Kidney tubule cell (primary cell): ENCODE measurements around the gene SRMS.
A peak's percentile ranks its signal among the peaks of the same experiment; 100 is the strongest.
"Not testable (repeated sequence)": the region's sequence is repeated elsewhere in the genome, so short reads cannot be mapped to it uniquely, and the experiment has no call there.

ENCODE experiments used
- DNase-seq: peaks from one replicate; pipeline ENCODE4 v3.0.0-alpha.2; 2018; ENCODE audit warnings: low spot score

Gene SRMS

GRCh38 chr20:63522091-63522868 lies 25.3 kb downstream of the SRMS start:
- no peak for DNase-seq

- no peak for DNase-seq
These were observed 25.9 kb downstream of the SRMS start for GRCh38 chr20:63521602-63522001.

GRCh38 chr20:63520934-63521601 lies 26.5 kb downstream of the SRMS start:
- DNase-seq: peak; percentile 73

GRCh38 chr20:63520504-63520933 lies 27.0 kb downstream of the SRMS start, which contains the start of gene PPDPF:
Gene PPDPF (plus strand): TSS chr20:63520765. CDS start chr20:63521309, 544 bp downstream.
- peak; percentile 86 for DNase-seq

GRCh38 chr20:63519668-63520503 lies 27.7 kb downstream of the SRMS start:
- DNase-seq: peak; percentile 59

GRCh38 chr20:63518946-63519667 lies 28.4 kb downstream of the SRMS start:
- DNase-seq: no peak

- no peak for DNase-seq
These were observed 29.1 kb downstream of the SRMS start for GRCh38 chr20:63518351-63518861.

GRCh38 chr20:63517376-63518309 lies 29.9 kb downstream of the SRMS start:
- DNase-seq: no peak

- not testable (repeated sequence) for DNase-seq
These were observed 33.0 kb downstream of the SRMS start for GRCh38 chr20:63514520-63514919.

- DNase-seq: no peak
These were observed 34.3 kb downstream of the SRMS start for GRCh38 chr20:63513207-63513606.

GRCh38 chr20:63509088-63509564 lies 38.4 kb downstream of the SRMS start:
- DNase-seq: no peak

GRCh38 chr20:63508072-63508768 lies 39.3 kb downstream of the SRMS start:
- no peak for DNase-seq

GRCh38 chr20:63507083-63507743 lies 40.3 kb downstream of the SRMS start:
- no peak for DNase-seq

- no peak for DNase-seq
These were observed 41.8 kb downstream of the SRMS start for GRCh38 chr20:63505723-63506122.

- DNase-seq: no peak
These were observed 42.3 kb downstream of the SRMS start for GRCh38 chr20:63505281-63505680.

GRCh38 chr20:63504642-63505041 lies 42.9 kb downstream of the SRMS start:
- DNase-seq: no peak

- DNase-seq: no peak
These were observed 44.0 kb downstream of the SRMS start for GRCh38 chr20:63503524-63503923.

- DNase-seq: no peak
These were observed 44.8 kb downstream of the SRMS start for GRCh38 chr20:63502671-63503172.
